Cardiac septum (tissue), 1 donor: ENCODE measurements around the gene MTHFD1. TPM values are rescaled to one million over a fixed set of nuclear protein-coding genes. Genes with fewer than 3 reads are reported as not detected.

ENCODE experiments used
- DNase-seq: peaks from one replicate; pipeline ENCODE4 v3.0.0-alpha.2; 2020; ENCODE audit warnings: low spot score
- intact Hi-C: fragments of 100-400 bp; cut with DNase I; formaldehyde crosslinking; loops from one replicate; pipeline ENCODE4 v1.14.0; 2022
- total RNA-seq: library from RNA; stranded (reverse); fragmentation: NEBNext Ultra II Directional; extraction: Animal tissue kit (Norgen Biotek cat#: 25700); gene quantifications from one replicate; pipeline ENCODE4 v1.2.1, GENCODE V29; 2021
- donor health status: DM: no; HTN: no; CAD: no.

Gene MTHFD1
- total RNA-seq, 1 donor from 2014 or later = 46.3 TPM

- intact Hi-C loops = loop anchor here (5.0 kb wide), 2 partner anchors 42 to 132 kb away; no protein-coding TSS in a partner anchor
- no peak for DNase-seq
Measured at GRCh38 chr14:64474698-64475097, 86.5 kb downstream of the MTHFD1 start.

GRCh38 chr14:64475585-64476273, 87.6 kb downstream of the MTHFD1 start:
- intact Hi-C loops = loop anchor here (5.0 kb wide), 2 partner anchors 43 to 133 kb away; no protein-coding TSS in a partner anchor
- no peak for DNase-seq

DNA sequence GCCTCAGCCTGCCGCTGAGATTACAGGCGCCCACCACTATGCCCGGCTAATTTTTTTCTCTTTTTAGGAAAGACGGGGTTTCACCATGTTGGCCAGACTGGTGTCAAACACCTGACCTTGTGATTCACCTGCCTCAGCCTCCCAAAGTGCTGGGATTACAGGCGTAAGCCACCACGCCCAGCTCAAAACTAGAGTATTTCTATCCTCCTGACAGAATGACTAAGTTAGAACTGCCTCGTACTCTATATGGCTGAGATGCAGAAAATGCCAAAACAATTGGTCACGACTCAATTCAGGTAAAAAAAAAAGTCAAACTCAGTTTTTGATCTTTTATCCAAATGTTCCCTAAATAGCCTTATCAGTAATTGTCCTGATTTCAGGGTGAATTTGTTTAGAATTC, 88.3 kb downstream of the MTHFD1 start:
- DNase-seq = no peak
- intact Hi-C loops = loop anchor here (5.0 kb wide), 2 partner anchors 44 to 134 kb away; no protein-coding TSS in a partner anchor

- DNase-seq = no peak
- intact Hi-C loops = loop anchor here (5.0 kb wide), 2 partner anchors 46 to 136 kb away; no protein-coding TSS in a partner anchor
Measured at GRCh38 chr14:64478634-64479250, 90.6 kb downstream of the MTHFD1 start.

DNA sequence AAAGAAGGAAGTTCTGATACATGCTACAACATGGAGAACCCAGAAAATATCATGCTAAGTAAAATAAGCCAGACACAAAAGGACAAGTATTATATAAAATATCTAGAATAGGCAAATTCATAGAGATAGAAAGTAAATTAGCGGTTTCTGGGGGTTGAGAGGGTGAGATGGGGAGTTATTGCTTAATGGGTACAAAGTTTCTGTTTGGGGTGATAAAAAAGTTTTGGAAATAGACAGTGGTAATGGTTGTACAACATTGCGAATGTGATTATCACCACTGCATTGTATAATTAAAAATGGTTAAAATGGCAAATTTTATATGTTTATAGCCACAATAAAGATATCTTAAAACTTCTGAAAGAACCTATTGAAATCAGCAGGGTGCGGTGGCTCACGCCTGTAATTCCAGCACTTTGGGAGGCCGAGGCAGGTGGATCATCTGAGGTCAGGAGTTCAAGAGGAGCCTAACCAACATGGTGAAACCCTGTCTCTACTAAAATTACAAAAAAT, 100.5 kb downstream of the MTHFD1 start:
- DNase-seq = no peak
- intact Hi-C loops = no loop called here

DNA sequence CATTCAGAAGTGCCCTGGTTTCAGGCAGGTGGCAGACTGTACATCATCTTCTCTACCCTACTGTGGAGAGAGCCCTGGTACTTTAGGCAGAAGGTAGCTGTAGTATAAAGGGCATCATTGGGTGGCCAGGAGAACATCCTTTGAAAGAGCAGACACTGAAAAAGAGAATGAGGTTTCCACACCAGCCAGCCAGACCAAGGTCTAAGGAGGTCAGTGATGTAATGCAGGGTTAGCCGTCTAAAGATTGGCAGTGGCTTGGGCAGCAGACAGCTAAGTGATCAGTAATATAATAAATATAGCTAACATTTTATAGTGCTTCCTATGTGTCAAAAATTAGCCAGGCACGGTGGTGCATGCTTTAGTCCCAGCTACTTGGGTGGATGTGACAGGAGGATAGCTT, 103.5 kb downstream of the MTHFD1 start:
- intact Hi-C loops = no loop called here

DNA sequence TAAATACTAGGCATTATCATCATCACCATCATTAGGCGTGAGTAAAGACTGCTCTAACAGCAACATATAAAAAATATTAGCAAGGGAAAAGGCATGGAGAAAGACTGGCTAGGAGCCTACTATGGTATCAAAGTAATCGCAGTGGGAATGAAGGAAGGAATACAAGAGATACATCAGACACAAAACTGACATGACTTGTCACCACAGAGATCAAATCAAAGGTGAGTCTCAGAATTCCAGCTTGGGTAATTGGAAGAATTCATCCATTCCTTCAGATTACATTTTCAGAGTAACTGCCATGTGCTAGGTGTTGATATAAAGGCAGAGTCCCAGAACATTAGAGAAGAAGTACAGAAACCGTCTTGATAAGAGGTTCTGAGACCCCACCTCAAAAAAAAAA, 105.3 kb downstream of the MTHFD1 start:
- DNase-seq = no peak
- intact Hi-C loops = no loop called here

More for the DNA sequence above, 103.5 kb downstream of the MTHFD1 start:
- DNase-seq = no peak

- DNase-seq = no peak
- intact Hi-C loops = no loop called here
Measured at GRCh38 chr14:64495252-64495651, 107.1 kb downstream of the MTHFD1 start.

GRCh38 chr14:64496764-64497163, 108.6 kb downstream of the MTHFD1 start:
- DNase-seq = no peak
- intact Hi-C loops = no loop called here

- no peak for DNase-seq
- intact Hi-C loops = loop anchor here (5.0 kb wide), 1 partner anchor 58 kb away; no protein-coding TSS in a partner anchor
Measured at GRCh38 chr14:64500088-64500487, 111.9 kb downstream of the MTHFD1 start.

DNA sequence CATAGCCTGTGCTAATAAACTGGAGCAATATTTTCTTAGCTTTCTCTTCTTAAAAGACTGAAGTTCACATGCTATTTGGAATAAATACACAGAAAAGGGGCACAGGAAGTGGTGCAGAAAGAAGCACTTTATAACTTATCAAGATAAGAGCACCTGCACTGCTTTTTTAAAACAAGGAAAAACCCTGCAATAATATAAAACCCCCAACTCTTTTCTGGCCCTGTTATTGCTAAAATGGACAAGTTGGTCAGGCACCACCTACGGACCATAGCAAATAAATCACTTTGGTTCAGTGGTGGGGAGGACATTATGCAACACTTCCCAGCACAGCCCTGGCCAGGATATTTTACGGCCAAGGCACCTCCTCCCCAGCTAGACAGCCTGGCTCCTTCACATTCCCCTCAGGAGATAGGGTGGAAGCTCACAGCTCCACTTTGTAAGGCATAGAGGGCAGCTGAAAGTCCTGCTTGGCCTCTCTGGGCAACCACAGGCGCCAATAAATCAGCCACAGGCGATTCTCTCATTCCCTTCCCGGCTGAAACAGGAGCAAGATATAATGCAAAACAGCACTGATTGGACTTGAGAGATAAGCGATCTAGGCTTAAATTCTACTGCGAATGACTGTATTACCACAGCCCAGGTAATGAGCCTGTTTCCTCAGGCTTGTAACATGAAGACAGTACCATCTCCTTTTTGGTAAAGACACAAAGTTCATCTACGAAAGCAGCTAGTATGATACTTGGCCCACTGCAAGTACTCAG, 113.4 kb downstream of the MTHFD1 start:
- no peak for DNase-seq

DNA sequence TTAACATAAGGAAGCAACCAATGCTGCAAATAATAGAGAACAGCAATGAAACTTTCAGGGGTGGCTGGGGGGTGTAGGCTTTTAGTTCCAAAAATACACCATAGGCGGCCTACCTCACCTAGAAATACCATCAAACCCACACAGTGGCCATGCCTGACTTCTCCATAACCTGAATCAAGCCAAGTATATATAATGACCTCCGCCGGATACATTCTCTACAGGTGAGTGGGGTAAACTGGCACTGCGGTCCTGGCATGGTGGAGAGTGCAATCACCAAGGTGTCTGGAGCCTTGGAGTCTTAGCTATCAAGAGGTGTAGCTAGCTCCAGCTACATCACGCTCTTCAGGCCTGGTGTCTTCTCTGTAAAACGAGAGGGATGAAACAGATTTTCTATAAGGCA, 114.3 kb downstream of the MTHFD1 start:
- DNase-seq = no peak
- intact Hi-C loops = loop anchor here (5.0 kb wide), 1 partner anchor 60 kb away; no protein-coding TSS in a partner anchor

More for the DNA sequence above, 113.4 kb downstream of the MTHFD1 start:
- intact Hi-C loops = loop anchor here (5.0 kb wide), 1 partner anchor 59 kb away; no protein-coding TSS in a partner anchor

GRCh38 chr14:64502887-64503433, 114.8 kb downstream of the MTHFD1 start:
- DNase-seq = no peak
- intact Hi-C loops = loop anchor here (5.0 kb wide), 1 partner anchor 61 kb away; no protein-coding TSS in a partner anchor

GRCh38 chr14:64503434-64504309, 115.5 kb downstream of the MTHFD1 start, which contains the start of gene ZBTB25:
TSS of gene ZBTB25 (minus strand) at chr14:64503838. CDS start at chr14:64490533, 13,305 bp downstream.
- intact Hi-C loops = loop anchor here (5.0 kb wide), 1 partner anchor 61 kb away; no protein-coding TSS in a partner anchor
- DNase-seq = peak; percentile 91

- peak; percentile 92 for DNase-seq
- intact Hi-C loops = loop anchor here (5.0 kb wide), 1 partner anchor 62 kb away; no protein-coding TSS in a partner anchor
Measured at GRCh38 chr14:64504310-64504896, 116.2 kb downstream of the MTHFD1 start, which contains the start of gene ZBTB1. TSS of gene ZBTB1 (plus strand) at chr14:64504770. CDS start at chr14:64521505, 16,735 bp downstream.

- intact Hi-C loops = loop anchor here (5.0 kb wide), 1 partner anchor 63 kb away; no protein-coding TSS in a partner anchor
- DNase-seq = peak; percentile 94
Measured at GRCh38 chr14:64504897-64505794, 117.0 kb downstream of the MTHFD1 start.

DNA sequence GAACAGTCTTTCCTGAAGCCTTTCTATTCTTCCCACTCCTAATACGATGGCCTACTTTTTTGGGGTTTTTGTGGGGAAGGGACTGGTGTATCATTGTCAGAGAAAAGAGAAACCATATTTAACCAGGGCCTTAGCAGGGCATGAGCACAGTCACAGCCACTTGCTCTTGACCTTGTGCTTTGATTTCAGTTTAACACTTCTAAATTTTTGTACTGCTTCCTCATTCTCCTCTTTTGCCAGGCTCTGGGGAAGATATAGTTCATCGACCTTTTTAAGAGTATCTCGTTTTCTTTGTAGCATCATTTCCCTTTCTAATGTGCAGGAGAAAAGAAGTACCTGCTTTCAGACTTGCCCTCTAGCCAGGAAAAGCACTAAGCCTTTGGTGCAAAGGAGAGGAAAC, 118.6 kb downstream of the MTHFD1 start:
- DNase-seq = no peak
- intact Hi-C loops = no loop called here
